ENCODE data around the gene P2RY2.

DNA sequence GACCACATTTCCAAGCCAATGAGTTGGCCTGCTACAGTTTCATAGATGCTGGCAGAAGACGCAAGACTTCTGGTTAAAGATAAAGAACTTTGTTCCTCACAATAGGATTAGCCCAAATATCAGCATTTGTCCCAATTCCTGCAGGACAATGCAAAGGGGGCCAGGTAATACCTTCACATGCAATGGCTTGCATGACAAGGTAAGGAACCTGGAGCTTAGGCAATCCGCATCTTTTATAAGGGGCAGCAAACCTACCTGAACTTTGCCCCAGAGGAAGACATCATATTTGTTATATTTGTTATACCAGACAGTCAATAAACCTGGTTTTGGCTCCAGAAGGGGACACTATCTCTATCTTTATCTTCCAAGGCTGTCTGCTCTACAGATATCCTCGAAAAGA lies 59.4 kb downstream of the P2RY2 start:
- no peak for TF ChIP-seq EP300 (IDR thresholded peaks at IDR 0.05)
- TF ChIP-seq, protein P1, sequence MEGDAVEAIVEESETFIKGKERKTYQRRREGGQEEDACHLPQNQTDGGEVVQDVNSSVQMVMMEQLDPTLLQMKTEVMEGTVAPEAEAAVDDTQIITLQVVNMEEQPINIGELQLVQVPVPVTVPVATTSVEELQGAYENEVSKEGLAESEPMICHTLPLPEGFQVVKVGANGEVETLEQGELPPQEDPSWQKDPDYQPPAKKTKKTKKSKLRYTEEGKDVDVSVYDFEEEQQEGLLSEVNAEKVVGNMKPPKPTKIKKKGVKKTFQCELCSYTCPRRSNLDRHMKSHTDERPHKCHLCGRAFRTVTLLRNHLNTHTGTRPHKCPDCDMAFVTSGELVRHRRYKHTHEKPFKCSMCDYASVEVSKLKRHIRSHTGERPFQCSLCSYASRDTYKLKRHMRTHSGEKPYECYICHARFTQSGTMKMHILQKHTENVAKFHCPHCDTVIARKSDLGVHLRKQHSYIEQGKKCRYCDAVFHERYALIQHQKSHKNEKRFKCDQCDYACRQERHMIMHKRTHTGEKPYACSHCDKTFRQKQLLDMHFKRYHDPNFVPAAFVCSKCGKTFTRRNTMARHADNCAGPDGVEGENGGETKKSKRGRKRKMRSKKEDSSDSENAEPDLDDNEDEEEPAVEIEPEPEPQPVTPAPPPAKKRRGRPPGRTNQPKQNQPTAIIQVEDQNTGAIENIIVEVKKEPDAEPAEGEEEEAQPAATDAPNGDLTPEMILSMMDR (IDR thresholded peaks at IDR 0.05): no peak
- TF ChIP-seq POLR2A (IDR thresholded peaks at IDR 0.05): no peak

Measured in tibial nerve (tissue), 4 donors.